HL-60/S4 (cell line): ENCODE measurements around the gene NUP58.
"Not testable (repeated sequence)": the region's sequence is repeated elsewhere in the genome, so short reads cannot be mapped to it uniquely, and the experiment has no call there.

ENCODE experiments used
- in situ Hi-C: fragments of 300-500 bp; cut with MboI; formaldehyde crosslinking; loops from 2 replicates; pipeline ENCODE4 v1.14.3; 2022; ENCODE audit warnings: low sequenced_read_pairs

The NUP58 gene

GRCh38 chr13:25300861-25301346 is 521 bp upstream of the NUP58 start:
- in situ Hi-C loops: no loop called here

GRCh38 chr13:25302121-25302520 is 696 bp downstream of the NUP58 start:
- in situ Hi-C loops: no loop called here

GRCh38 chr13:25306671-25307464 is 5.4 kb downstream of the NUP58 start:
- in situ Hi-C loops: no loop called here

- in situ Hi-C loops: no loop called here
Measured at GRCh38 chr13:25310891-25311290, 9.5 kb downstream of the NUP58 start.

- in situ Hi-C loops: not testable (repeated sequence)
Measured at GRCh38 chr13:25318946-25319345, 17.5 kb downstream of the NUP58 start.

- in situ Hi-C loops: no loop called here
Measured at GRCh38 chr13:25319771-25320170, 18.3 kb downstream of the NUP58 start.

GRCh38 chr13:25324100-25324499 is 22.7 kb downstream of the NUP58 start:
- in situ Hi-C loops: no loop called here

GRCh38 chr13:25329706-25330105 is 28.3 kb downstream of the NUP58 start:
- in situ Hi-C loops: no loop called here

- in situ Hi-C loops: no loop called here
Measured at GRCh38 chr13:25330541-25330940, 29.1 kb downstream of the NUP58 start.

- in situ Hi-C loops: no loop called here
Measured at GRCh38 chr13:25335856-25336255, 34.4 kb downstream of the NUP58 start.

- in situ Hi-C loops: no loop called here
Measured at GRCh38 chr13:25345576-25345975, 44.2 kb downstream of the NUP58 start.

- in situ Hi-C loops: no loop called here
Measured at GRCh38 chr13:25347151-25347550, 45.7 kb downstream of the NUP58 start.

GRCh38 chr13:25351404-25351803 is 50.0 kb downstream of the NUP58 start:
- in situ Hi-C loops: no loop called here

- in situ Hi-C loops: no loop called here
Measured at GRCh38 chr13:25352230-25352629, 50.8 kb downstream of the NUP58 start.

- in situ Hi-C loops: no loop called here
Measured at GRCh38 chr13:25352806-25353205, 51.4 kb downstream of the NUP58 start.

- in situ Hi-C loops: no loop called here
Measured at GRCh38 chr13:25353344-25353743, 51.9 kb downstream of the NUP58 start.

- in situ Hi-C loops: no loop called here
Measured at GRCh38 chr13:25354377-25354776, 53.0 kb downstream of the NUP58 start.

- in situ Hi-C loops: not testable (repeated sequence)
Measured at GRCh38 chr13:25360443-25360842, 59.0 kb downstream of the NUP58 start.

GRCh38 chr13:25365720-25366235 is 64.4 kb downstream of the NUP58 start:
- in situ Hi-C loops: no loop called here

- in situ Hi-C loops: no loop called here
Measured at GRCh38 chr13:25371158-25371874, 69.9 kb downstream of the NUP58 start.

GRCh38 chr13:25371875-25372283 is 70.5 kb downstream of the NUP58 start, which contains the start of gene ATP8A2:
Gene ATP8A2 (plus strand): TSS chr13:25371974. CDS start chr13:25372213, 239 bp downstream.
- in situ Hi-C loops: no loop called here
